GM21737 (cell line): Measurements from ENCODE around the gene PITPNC1.
"Not testable (repeated sequence)": the region's sequence is repeated elsewhere in the genome, so short reads cannot be mapped to it uniquely, and the experiment has no call there.

Source experiments
- ATAC-seq: cut with Tn5 transposase; IDR thresholded peaks from one replicate; pipeline ENCODE4 v1.9.1; 2021; ENCODE audit warnings: mild to moderate bottlenecking, moderate library complexity; ENCODE audit not compliant: unreplicated experiment

The PITPNC1 gene

GRCh38 chr17:67366193-67367157 lies 10.6 kb upstream of the PITPNC1 start, which contains the start of gene PSMD12:
Gene PSMD12 (minus strand): TSS chr17:67366577. CDS start chr17:67366519, 58 bp downstream.
- peak; percentile 88 for ATAC-seq

GRCh38 chr17:67369676-67370075 lies 7.4 kb upstream of the PITPNC1 start:
- no peak for ATAC-seq

GRCh38 chr17:67372751-67373150 lies 4.3 kb upstream of the PITPNC1 start:
- no peak for ATAC-seq

- no peak for ATAC-seq
Observed at GRCh38 chr17:67374329-67375053, 2.6 kb upstream of the PITPNC1 start.

GRCh38 chr17:67375054-67375427 lies 2.0 kb upstream of the PITPNC1 start:
- ATAC-seq = no peak

- ATAC-seq = no peak
Observed at GRCh38 chr17:67375716-67376115, 1.4 kb upstream of the PITPNC1 start.

- ATAC-seq = no peak
Observed at GRCh38 chr17:67376415-67376736, 705 bp upstream of the PITPNC1 start.

- no peak for ATAC-seq
Observed at GRCh38 chr17:67377488-67378453, 690 bp downstream of the PITPNC1 start.

- ATAC-seq = peak; percentile 45
Observed at GRCh38 chr17:67378454-67379250, 1.6 kb downstream of the PITPNC1 start.

- ATAC-seq = no peak
Observed at GRCh38 chr17:67379251-67379630, 2.2 kb downstream of the PITPNC1 start.

- ATAC-seq = no peak
Observed at GRCh38 chr17:67381929-67382257, 4.8 kb downstream of the PITPNC1 start.

- no peak for ATAC-seq
Observed at GRCh38 chr17:67385122-67385988, 8.3 kb downstream of the PITPNC1 start.

- no peak for ATAC-seq
Observed at GRCh38 chr17:67386965-67387551, 10.0 kb downstream of the PITPNC1 start.

GRCh38 chr17:67388536-67388935 lies 11.5 kb downstream of the PITPNC1 start:
- ATAC-seq = not testable (repeated sequence)

GRCh38 chr17:67388986-67389385 lies 11.9 kb downstream of the PITPNC1 start:
- no peak for ATAC-seq

GRCh38 chr17:67390006-67390645 lies 13.0 kb downstream of the PITPNC1 start:
- no peak for ATAC-seq

GRCh38 chr17:67390646-67391361 lies 13.7 kb downstream of the PITPNC1 start:
- peak; percentile 86 for ATAC-seq

GRCh38 chr17:67392111-67392510 lies 15.0 kb downstream of the PITPNC1 start:
- no peak for ATAC-seq
